HEK293 (cell line): Measurements from ENCODE around the gene SUMF1.

Source experiments
- CTCF ChIA-PET: fragments of 350-600 bp; formaldehyde crosslinking; extraction: SDS; loops from one replicate; lab custom pipeline; 2021; ENCODE audit warnings: antibody characterized with exemption; lab: Yijun Ruan, JAX
- POLR2A ChIA-PET: fragments of 300-600 bp; formaldehyde crosslinking; extraction: SDS; loops from one replicate; lab custom pipeline; 2020; ENCODE audit warnings: antibody characterized with exemption, inconsistent platforms; lab: Yijun Ruan, JAX
- H3K27ac ChIP-seq: fragments of 200-500 bp; sonication (Bioruptor generic); 2 replicates; pipeline ENCODE4 v1.5.1; 2014; ENCODE audit warnings: low read depth, low read length, control low read depth, inconsistent platforms; ENCODE audit errors: extremely low read depth
- H3K36me3 ChIP-seq, 2 experiments: fragments of 200-500 bp in 1 of 2; sonication (Bioruptor generic) in 1 of 2; 1 replicate in 1 of 2; 2 replicates in 1 of 2; pipeline ENCODE4 v1.5.1; 2014 to 2017; ENCODE audit warnings: inconsistent platforms in 2 of 2, low read length in 2 of 2; ENCODE audit not compliant: control insufficient read depth in 2 of 2, insufficient read depth in 1 of 2
- H3K4me1 ChIP-seq: fragments of 200-500 bp; sonication (Bioruptor generic); 2 replicates; pipeline ENCODE4 v1.5.1; 2014; ENCODE audit warnings: mild to moderate bottlenecking, low read length, inconsistent platforms; ENCODE audit not compliant: control insufficient read depth, insufficient read depth
- H3K4me3 ChIP-seq: 2 replicates; pipeline ENCODE4 v1.5.1; 2011; ENCODE audit warnings: low read depth, mild to moderate bottlenecking, control low read depth, low read length, moderate library complexity
- H3K9me3 ChIP-seq: fragments of 200-500 bp; sonication (Bioruptor generic); 2 replicates; pipeline ENCODE4 v1.5.1; 2014; ENCODE audit warnings: low read depth, low read length, inconsistent platforms; ENCODE audit not compliant: control insufficient read depth, insufficient read depth
- BCL11B ChIP-seq: fragments of 450-650 bp; formaldehyde crosslinking; IDR thresholded peaks from 2 replicates; pipeline ENCODE4 v1.5.1; 2016; ENCODE audit warnings: low read depth, missing biosample characterization, missing genetic modification characterization
- FEZF1 ChIP-seq: fragments of 450-650 bp; formaldehyde crosslinking; IDR thresholded peaks from 2 replicates; pipeline ENCODE4 v1.5.1; 2016; ENCODE audit warnings: missing biosample characterization, missing genetic modification characterization
- GLIS1 ChIP-seq: fragments of 450-650 bp; formaldehyde crosslinking; IDR thresholded peaks from 2 replicates; pipeline ENCODE4 v1.5.1; 2016; ENCODE audit warnings: missing biosample characterization, missing genetic modification characterization
- IKZF3 ChIP-seq: fragments of 450-650 bp; IDR thresholded peaks from 2 replicates; pipeline ENCODE4 v1.5.0; 2018; ENCODE audit warnings: missing biosample characterization, mild to moderate bottlenecking, missing genetic modification characterization, moderate library complexity
- PRDM1 ChIP-seq: fragments of 450-650 bp; formaldehyde crosslinking; IDR thresholded peaks from 2 replicates; pipeline ENCODE4; 2016; ENCODE audit warnings: missing biosample characterization, missing genetic modification characterization
- PRDM10 ChIP-seq: fragments of 450-650 bp; formaldehyde crosslinking; IDR thresholded peaks from 2 replicates; pipeline ENCODE4 v1.5.1; 2016; ENCODE audit warnings: missing biosample characterization, missing genetic modification characterization
- REPIN1 ChIP-seq: fragments of 450-650 bp; formaldehyde crosslinking; IDR thresholded peaks from 2 replicates; pipeline ENCODE4 v1.5.1; 2017; ENCODE audit warnings: missing biosample characterization, missing genetic modification characterization, low read depth
- SCRT2 ChIP-seq: fragments of 450-650 bp; formaldehyde crosslinking; IDR thresholded peaks from 2 replicates; pipeline ENCODE4 v1.5.1; 2016; ENCODE audit warnings: missing biosample characterization, missing genetic modification characterization
- ZBTB20 ChIP-seq: fragments of 450-650 bp; formaldehyde crosslinking; IDR thresholded peaks from 2 replicates; pipeline ENCODE4 v1.5.1; 2016; ENCODE audit warnings: missing biosample characterization, missing genetic modification characterization
- ZBTB48 ChIP-seq: fragments of 450-650 bp; formaldehyde crosslinking; IDR thresholded peaks from 2 replicates; pipeline ENCODE4 v1.5.1; 2016; ENCODE audit warnings: missing biosample characterization, missing genetic modification characterization
- ZNF10 ChIP-seq: fragments of 450-650 bp; formaldehyde crosslinking; IDR thresholded peaks from 2 replicates; pipeline ENCODE4 v1.5.1; 2017; ENCODE audit warnings: missing biosample characterization, missing genetic modification characterization
- ZNF112 ChIP-seq: fragments of 450-650 bp; formaldehyde crosslinking; IDR thresholded peaks from 2 replicates; pipeline ENCODE4 v1.5.0; 2017; ENCODE audit warnings: missing biosample characterization, missing genetic modification characterization
- ZNF148 ChIP-seq: fragments of 450-650 bp; formaldehyde crosslinking; IDR thresholded peaks from 2 replicates; pipeline ENCODE4 v1.5.0; 2017; ENCODE audit warnings: missing biosample characterization, missing genetic modification characterization, borderline replicate concordance
- ZNF175 ChIP-seq: fragments of 450-650 bp; formaldehyde crosslinking; IDR thresholded peaks from 2 replicates; pipeline ENCODE4 v1.5.1; 2016; ENCODE audit warnings: missing biosample characterization, missing genetic modification characterization
- ZNF2 ChIP-seq: fragments of 450-650 bp; formaldehyde crosslinking; IDR thresholded peaks from 2 replicates; pipeline ENCODE4 v1.5.1; 2016; ENCODE audit warnings: missing biosample characterization, missing genetic modification characterization
- ZNF335 ChIP-seq: fragments of 450-650 bp; formaldehyde crosslinking; conservative IDR thresholded peaks from 2 replicates; pipeline ENCODE4 v1.5.1; 2016; ENCODE audit warnings: missing biosample characterization, missing genetic modification characterization
- ZNF366 ChIP-seq: fragments of 450-650 bp; formaldehyde crosslinking; conservative IDR thresholded peaks from 2 replicates; pipeline ENCODE4 v1.5.1; 2016; ENCODE audit warnings: missing biosample characterization, missing genetic modification characterization
- ZNF394 ChIP-seq: fragments of 450-650 bp; formaldehyde crosslinking; IDR thresholded peaks from 2 replicates; pipeline ENCODE4 v1.5.1; 2016; ENCODE audit warnings: missing biosample characterization, missing genetic modification characterization, mild to moderate bottlenecking, moderate library complexity, borderline replicate concordance
- ZNF404 ChIP-seq: fragments of 450-650 bp; formaldehyde crosslinking; IDR thresholded peaks from 2 replicates; pipeline ENCODE4 v1.5.1; 2017; ENCODE audit warnings: missing biosample characterization, missing genetic modification characterization
- ZNF423 ChIP-seq: fragments of 450-650 bp; formaldehyde crosslinking; IDR thresholded peaks from 2 replicates; pipeline ENCODE4 v1.5.1; 2016; ENCODE audit warnings: missing biosample characterization, missing genetic modification characterization
- ZNF529 ChIP-seq: fragments of 450-650 bp; formaldehyde crosslinking; IDR thresholded peaks from 2 replicates; pipeline ENCODE4 v1.5.1; 2017; ENCODE audit warnings: missing genetic modification characterization, missing biosample characterization; ENCODE audit not compliant: insufficient replicate concordance
- ZNF561 ChIP-seq: fragments of 450-650 bp; IDR thresholded peaks from 2 replicates; pipeline ENCODE4 v1.5.1; 2018; ENCODE audit warnings: missing biosample characterization, missing genetic modification characterization, borderline replicate concordance
- ZNF621 ChIP-seq: fragments of 450-650 bp; formaldehyde crosslinking; IDR thresholded peaks from 2 replicates; pipeline ENCODE4 v1.5.1; 2017; ENCODE audit warnings: missing biosample characterization, missing genetic modification characterization
- ZNF777 ChIP-seq: fragments of 450-650 bp; formaldehyde crosslinking; IDR thresholded peaks from 2 replicates; pipeline ENCODE4 v1.5.1; 2017; ENCODE audit warnings: missing biosample characterization, missing genetic modification characterization, borderline replicate concordance
- ZSCAN16 ChIP-seq: fragments of 450-650 bp; formaldehyde crosslinking; IDR thresholded peaks from 2 replicates; pipeline ENCODE4 v1.5.1; 2016; ENCODE audit warnings: missing biosample characterization, missing genetic modification characterization
- ZSCAN30 ChIP-seq: fragments of 450-650 bp; IDR thresholded peaks from 2 replicates; pipeline ENCODE4 v1.5.1; 2018; ENCODE audit warnings: missing biosample characterization, mild to moderate bottlenecking, missing genetic modification characterization, moderate library complexity

SUMF1 gene

GRCh38 chr3:4494895-4495264 is 27.8 kb upstream of the SUMF1 start:
- no peaks in the 10 kb centered on the region for H3K9me3 ChIP-seq
- TF ChIP-seq ZNF394 (tag by site-specific recombination) (peak; percentile 1; the same call in 1 of the 2 replicates), SCRT2 (tag by site-specific recombination) (peak; percentile 71), PRDM10 (tag by site-specific recombination) (peak; percentile 87), ZNF112 (tag by site-specific recombination) (no peak), PRDM1 (tag by site-specific recombination) (peak; percentile 80)
- ChIA-PET POLR2A (interaction anchor here (1.5 to 3.2 kb wide), 2 partner anchors 14 to 27 kb away, joined by 3 to 56 read pairs; partner anchors contain the start of gene SUMF1), CTCF (interaction anchor here (0.6 to 1.6 kb wide), 3 partner anchors 138 to 232 kb away, joined by 3 to 9 read pairs (median 5); no protein-coding TSS in a partner anchor)
- H3K36me3 ChIP-seq, result no peaks in the 10 kb centered on the region; a peak in 1 of 3 replicates
- peaks cover 13% of the 10 kb centered on the region for H3K4me1 ChIP-seq
- H3K4me3 ChIP-seq, result no peak overlapping the region
- no peak overlapping the region for H3K27ac ChIP-seq

- H3K9me3 ChIP-seq, result no peaks in the 10 kb centered on the region
- peak overlapping the region; percentile 71 for H3K4me3 ChIP-seq
- POLR2A ChIA-PET, result interaction anchor here (0.7 to 3.2 kb wide), 10 partner anchors 9 to 503 kb away, joined by 3 to 56 read pairs (median 6); partner anchors contain the start of gene SUMF1
- peaks cover 13% of the 10 kb centered on the region for H3K4me1 ChIP-seq
- CTCF ChIA-PET, result interaction anchor here (0.6 to 4.3 kb wide), 3 partner anchors 10 to 139 kb away, joined by 3 to 16 read pairs (median 3); no protein-coding TSS in a partner anchor
- TF ChIP-seq ZNF366, result 0 out of 2 replicates have a peak, but pooled peaks have one; percentile 15
- TF ChIP-seq IKZF3, result 0 out of 2 replicates have a peak, but pooled peaks have one; percentile 44
- TF ChIP-seq ZNF335 (tag by site-specific recombination), result peak; percentile 16; the same call in 1 of the 2 replicates
- 0 out of 2 replicates have a peak, but pooled peaks have one; percentile 21 for TF ChIP-seq ZSCAN30 (tag by site-specific recombination)
- TF ChIP-seq ZNF561, result no peak
- TF ChIP-seq ZNF621, result no peak
- 0 out of 2 replicates have a peak, but pooled peaks have one; percentile 53 for TF ChIP-seq ZNF10 (tag by site-specific recombination)
- TF ChIP-seq ZNF394 (tag by site-specific recombination), result peak; percentile 62
- no peak for TF ChIP-seq ZNF529 (tag by site-specific recombination)
- no peak for TF ChIP-seq REPIN1
- no peak for TF ChIP-seq ZSCAN16 (tag by site-specific recombination)
- TF ChIP-seq ZNF404 (tag by site-specific recombination), result no peak
- TF ChIP-seq ZBTB20, result peak; percentile 98
- no peak for TF ChIP-seq GLIS1 (tag by site-specific recombination)
- TF ChIP-seq ZNF777 (tag by site-specific recombination), result no peak
- TF ChIP-seq ZBTB48 (tag by site-specific recombination), result 0 out of 2 replicates have a peak, but pooled peaks have one; percentile 15
- no peak for TF ChIP-seq ZNF423 (tag by site-specific recombination)
- TF ChIP-seq BCL11B (tag by site-specific recombination), result no peak
- no peak for TF ChIP-seq ZNF2 (tag by site-specific recombination)
- TF ChIP-seq ZNF148, result no peak
- peak; percentile 47; the same call in 1 of the 2 replicates for TF ChIP-seq FEZF1 (tag by site-specific recombination)
- TF ChIP-seq ZNF175, result no peak
- no peaks in the 10 kb centered on the region for H3K36me3 ChIP-seq
- peak overlapping the region; percentile 26; the same call in 1 of the 2 replicates for H3K27ac ChIP-seq
Observed at GRCh38 chr3:4493941-4494894, 27.1 kb upstream of the SUMF1 start.
